ENCODE results near the gene LSM10.
A peak's percentile ranks its signal among the peaks of the same experiment; 100 is the strongest.

The LSM10 gene

GRCh38 chr1:36382231-36382630, 15.5 kb downstream of the LSM10 start:
- DNase-seq, result no peak

GRCh38 chr1:36381405-36381804, 16.3 kb downstream of the LSM10 start:
- no peak for DNase-seq

GRCh38 chr1:36380782-36381181, 16.9 kb downstream of the LSM10 start:
- DNase-seq, result no peak

- no peak for DNase-seq
These were observed 17.5 kb downstream of the LSM10 start for GRCh38 chr1:36380143-36380619.

DNA sequence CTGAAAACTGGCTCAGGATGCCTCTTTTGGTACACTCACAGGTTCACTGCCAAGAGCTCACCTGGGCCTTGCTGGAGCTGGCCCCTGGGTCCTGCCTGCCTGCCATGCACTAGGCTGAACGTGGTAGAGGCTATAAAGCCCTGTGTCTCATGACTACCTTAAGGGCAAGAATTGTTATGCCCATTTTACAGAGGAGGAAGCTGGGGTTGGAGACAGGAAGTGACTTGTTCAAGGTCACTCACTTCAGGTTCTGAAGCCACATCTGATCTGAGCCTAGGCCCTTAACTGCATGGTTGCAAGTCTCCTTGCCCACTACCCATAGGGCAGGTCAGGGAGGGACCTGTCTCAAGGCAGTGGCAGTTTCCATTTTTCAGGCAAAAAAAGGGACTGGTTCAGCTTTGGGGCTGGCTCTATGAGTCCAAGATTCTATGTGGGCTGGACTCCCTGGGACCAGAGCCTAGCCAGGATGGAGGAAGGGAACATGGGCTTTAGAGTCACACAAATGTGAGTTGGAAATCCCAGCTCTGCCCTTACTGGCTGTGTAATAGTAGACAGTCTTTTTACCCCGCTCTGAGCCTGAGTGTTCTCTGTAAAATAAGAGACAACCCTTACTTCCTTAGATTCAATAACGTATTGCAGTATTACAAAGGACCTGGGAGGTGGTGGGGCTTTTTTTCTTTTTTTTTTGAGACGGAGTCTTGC, 19.8 kb downstream of the LSM10 start:
- DNase-seq, result no peak

DNA sequence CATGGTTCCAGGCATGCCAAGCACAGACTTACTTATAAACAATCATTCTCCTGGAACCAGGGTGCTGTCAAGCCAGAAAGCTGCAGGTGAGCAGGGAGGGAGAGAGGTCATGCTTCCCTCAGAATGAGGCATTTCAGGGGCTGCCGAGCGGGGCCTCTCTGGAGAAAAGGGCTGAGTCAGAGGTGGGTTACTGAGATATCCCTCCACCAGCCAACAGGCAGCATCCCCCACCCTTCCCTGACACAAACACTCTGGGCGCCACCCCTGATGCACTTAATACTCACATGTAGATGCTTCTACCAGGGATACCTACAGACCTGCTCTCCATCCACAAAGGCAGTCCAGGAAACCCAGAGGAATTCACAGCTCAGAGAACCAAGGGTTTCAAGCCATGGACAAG, 25.1 kb downstream of the LSM10 start:
- DNase-seq, result no peak

DNA sequence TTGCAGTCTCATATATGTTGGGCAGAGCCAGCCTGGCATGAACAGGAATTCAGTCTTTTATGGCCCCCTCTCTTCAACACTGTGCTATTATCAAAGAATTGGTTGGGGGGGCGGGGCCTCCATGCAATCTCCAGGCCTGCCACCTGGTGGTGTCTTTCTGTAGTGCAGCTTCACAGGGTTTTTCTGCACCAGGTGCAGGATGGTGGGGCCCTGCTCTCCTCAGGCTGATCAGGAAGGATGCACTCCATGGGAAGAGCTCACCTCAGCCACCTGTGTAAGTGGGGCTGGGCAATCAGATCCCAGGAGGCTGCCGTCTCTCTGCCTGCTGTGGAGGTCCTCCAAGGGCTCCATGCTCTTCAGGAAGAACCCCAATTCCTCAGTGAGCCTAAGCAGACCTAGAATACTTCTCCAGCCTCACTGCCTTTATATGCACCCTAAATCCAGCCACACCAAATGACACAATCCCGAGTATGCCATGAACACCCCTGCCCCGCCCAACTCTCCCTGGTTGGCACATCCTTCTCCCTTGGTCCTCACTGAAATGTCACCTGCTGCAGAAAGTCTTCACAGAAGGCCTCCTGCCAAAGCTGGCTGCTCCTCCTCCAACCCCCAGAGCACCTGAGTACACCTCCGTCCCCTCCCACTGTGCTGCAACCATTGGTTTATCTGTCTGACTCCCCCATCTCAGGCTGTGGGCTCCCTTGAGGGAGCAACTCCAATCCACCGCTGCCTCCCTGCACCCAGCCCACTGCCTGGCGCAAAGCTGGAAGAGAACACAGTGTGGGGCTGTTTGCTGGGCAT, 28.4 kb downstream of the LSM10 start:
- DNase-seq, result peak; percentile 95

- DNase-seq, result no peak
These were observed 29.9 kb downstream of the LSM10 start for GRCh38 chr1:36367798-36368197.

DNA sequence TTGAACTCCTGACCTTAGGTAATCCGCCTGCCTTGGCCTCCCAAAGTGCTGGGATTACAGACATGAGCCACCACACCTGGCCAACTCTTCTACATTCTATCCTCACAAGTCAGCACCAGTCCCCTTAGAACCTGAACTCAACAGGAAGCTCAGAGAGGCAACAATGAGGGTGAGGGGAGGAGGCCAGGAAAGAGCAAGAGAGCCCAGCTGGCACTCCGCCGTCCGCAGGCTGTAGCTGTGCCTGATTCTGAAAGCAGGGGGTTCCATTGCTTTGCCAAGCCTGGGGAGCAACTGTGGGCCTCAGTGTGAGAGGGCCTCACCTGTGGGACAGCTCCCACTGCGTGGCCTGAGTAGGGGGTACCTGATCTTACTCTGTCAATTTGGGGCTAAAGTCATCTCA, 30.6 kb downstream of the LSM10 start:
- DNase-seq, result no peak

GRCh38 chr1:36366091-36366661, 31.5 kb downstream of the LSM10 start:
- DNase-seq, result peak; percentile 58

- no peak for DNase-seq
These were observed 32.3 kb downstream of the LSM10 start for GRCh38 chr1:36365381-36365780.

- no peak for DNase-seq
These were observed 37.7 kb downstream of the LSM10 start for GRCh38 chr1:36359911-36360550.

GRCh38 chr1:36359383-36359782, 38.3 kb downstream of the LSM10 start:
- DNase-seq, result no peak

DNA sequence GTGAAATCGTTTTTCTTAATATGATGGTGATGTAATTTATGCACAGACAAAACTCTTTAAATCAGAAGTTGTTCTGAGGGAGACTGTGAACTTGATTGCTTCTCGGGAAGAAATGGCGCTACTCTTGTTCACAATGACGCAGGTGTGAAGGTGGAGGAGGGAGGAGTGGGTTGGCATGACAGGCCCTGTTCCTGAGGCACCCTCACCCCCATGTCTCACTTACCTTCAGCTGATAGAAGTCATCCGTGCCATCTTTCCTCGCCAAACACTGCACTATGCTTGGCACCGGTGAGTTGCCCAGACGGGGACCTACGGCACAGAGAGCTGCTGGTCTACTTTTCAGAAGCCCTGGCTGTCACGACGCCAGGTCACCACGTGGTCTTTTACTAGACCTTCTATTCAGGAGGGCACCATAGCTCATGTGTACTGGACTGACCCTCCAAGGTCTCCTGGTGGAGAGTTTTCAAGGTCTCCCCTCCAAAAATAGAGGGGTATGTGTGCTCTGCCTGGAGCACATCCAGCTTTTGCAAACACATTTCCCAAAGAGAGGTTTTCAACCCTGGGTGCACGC, 39.1 kb downstream of the LSM10 start:
- DNase-seq, result no peak

DNA sequence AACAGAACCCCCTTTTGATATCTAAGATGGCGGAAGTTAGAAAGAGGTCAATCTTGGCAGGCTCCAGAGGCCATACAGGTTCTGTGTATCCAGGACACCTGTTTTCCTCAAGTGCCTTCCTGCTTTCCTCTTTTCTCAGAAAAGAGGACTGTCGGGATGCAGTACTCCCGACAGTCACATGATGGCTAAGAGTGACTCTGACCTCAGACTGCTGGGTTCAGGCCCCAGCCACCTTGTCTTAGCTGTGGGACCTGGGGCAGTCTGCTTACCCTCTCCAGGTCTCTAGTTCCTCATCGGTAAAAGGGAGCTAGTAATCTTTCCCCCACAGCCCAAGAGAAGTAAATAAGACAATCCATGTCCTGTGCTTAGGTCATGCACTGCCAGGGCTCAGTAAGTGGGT, 41.9 kb downstream of the LSM10 start:
- DNase-seq, result no peak

- DNase-seq, result no peak
These were observed 43.2 kb downstream of the LSM10 start for GRCh38 chr1:36354486-36354885.

- no peak for DNase-seq
These were observed 44.5 kb downstream of the LSM10 start for GRCh38 chr1:36352910-36353878.

DNA sequence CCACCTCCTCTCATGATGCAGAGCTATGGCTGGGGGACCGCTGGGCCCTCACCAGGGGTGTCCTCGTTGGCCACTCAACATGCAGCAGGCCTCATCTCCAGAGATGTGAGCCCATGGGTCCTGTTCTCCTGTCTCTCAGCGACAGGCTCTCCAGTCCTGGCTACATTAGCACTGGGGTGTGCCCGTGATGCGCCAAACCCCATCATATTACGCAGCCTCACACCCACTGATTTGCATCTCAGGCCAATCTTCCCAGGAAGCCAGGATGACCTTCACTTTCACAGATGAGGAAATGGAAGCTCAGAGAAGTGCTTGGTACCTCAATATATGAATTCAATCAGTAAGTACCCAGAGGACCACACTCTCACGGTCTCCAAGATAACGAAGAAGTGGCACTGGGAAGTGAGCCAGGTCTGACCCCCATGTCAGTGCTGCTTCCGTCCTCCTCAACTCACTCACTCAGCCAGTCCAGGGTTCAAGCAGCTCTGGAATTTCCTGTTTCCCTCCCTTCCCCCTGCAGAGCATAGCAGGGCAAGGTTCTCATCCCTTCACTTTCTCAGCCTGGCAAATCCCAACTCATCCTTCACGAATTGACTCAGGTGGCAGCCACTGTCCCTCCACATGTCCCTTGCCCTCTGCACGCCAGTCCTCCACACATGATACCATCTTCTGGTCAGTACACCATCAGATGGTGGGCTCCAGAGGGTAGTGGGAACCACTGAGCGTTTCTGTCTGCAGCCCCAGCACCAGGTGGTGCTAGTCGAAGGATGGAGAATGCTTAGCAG, 45.4 kb downstream of the LSM10 start:
- no peak for DNase-seq

DNA sequence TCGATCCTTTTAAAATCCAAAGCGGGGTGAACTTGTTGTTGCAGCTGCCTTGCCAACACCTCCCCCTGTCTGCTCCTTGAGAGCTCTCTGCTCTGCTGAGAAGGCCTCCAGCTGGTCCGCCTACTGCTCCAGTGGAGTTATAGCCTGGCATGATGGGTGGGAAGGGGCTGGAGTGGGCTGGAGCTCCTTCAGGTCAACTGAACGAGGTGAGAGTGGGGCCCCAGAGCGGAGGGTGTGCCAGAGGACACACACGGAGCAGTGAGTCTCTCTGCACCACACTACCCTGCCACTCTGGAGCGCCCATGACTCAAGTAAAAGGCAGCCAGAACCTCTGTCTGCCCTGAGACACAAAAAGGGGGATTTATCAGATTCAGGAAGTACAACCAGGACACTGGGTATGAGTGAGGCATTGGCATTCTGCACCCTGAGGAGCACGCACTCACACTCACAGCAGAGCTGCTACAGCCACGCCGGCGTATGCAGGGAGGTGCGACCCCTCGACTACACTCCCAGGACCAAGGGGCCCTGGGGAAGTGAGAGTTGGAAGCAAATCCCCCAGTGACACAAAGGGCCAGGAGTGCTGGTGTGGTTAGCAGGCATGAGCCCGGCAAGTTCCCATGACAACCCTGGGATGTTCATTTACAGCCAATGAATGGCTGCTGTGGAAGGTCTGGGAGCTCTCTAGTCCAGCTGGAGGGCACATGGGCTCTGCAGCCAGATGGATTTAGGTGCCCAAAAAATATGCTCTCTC, 46.3 kb downstream of the LSM10 start:
- DNase-seq, result no peak

DNA sequence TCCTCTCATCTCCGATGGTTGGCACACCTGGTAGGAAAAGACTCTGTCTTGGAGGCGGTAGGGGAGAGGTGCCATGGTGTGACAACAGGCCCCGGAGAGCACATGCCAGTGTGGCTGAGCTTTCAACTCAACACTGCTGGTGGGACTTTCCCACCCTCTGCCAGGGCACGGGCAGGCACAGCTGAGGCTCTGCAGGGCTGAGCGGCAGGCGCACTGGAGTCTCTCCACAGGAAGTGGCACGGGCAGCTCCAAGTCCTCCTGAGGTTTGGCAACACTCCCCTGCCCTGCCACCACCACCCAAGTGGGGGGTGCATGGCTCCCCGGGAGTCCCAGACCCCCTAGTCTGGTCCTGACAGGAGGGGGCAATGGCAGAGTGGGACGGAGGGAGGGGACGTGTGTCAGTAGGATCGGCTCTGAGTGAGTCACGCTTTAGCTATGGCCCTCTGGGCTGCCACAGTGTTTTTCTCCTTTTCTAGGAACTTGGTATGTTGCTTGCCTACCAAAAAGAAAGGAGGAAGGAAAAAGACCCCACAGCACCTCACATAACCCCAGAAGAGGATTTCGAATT, 47.0 kb downstream of the LSM10 start:
- DNase-seq, result peak; percentile 49
